GM18508 (cell line): ENCODE results near the gene NELL1.

Source experiments
- ATAC-seq: cut with Tn5 transposase; IDR thresholded peaks from one replicate; pipeline ENCODE4 v1.9.1; 2021; ENCODE audit warnings: moderate number of reproducible peaks; ENCODE audit not compliant: insufficient read depth, unreplicated experiment

The NELL1 gene

GRCh38 chr11:21514316-21514715 lies 844.9 kb downstream of the NELL1 start:
- no peak for ATAC-seq

- ATAC-seq, result no peak
These were observed 850.9 kb downstream of the NELL1 start for GRCh38 chr11:21520244-21520643.

GRCh38 chr11:21529187-21529586 lies 859.8 kb downstream of the NELL1 start:
- ATAC-seq, result no peak

- ATAC-seq, result no peak
These were observed 864.9 kb downstream of the NELL1 start for GRCh38 chr11:21534288-21534687.

- no peak for ATAC-seq
These were observed 868.6 kb downstream of the NELL1 start for GRCh38 chr11:21537980-21538379.

GRCh38 chr11:21541187-21541751 lies 871.9 kb downstream of the NELL1 start:
- ATAC-seq, result no peak

- ATAC-seq, result no peak
These were observed 874.5 kb downstream of the NELL1 start for GRCh38 chr11:21543901-21544300.

- no peak for ATAC-seq
These were observed 876.3 kb downstream of the NELL1 start for GRCh38 chr11:21545699-21546098.

- no peak for ATAC-seq
These were observed 877.3 kb downstream of the NELL1 start for GRCh38 chr11:21546703-21547102.

GRCh38 chr11:21552911-21553310 lies 883.5 kb downstream of the NELL1 start:
- ATAC-seq, result no peak

- ATAC-seq, result no peak
These were observed 884.4 kb downstream of the NELL1 start for GRCh38 chr11:21553795-21554194.

- ATAC-seq, result no peak
These were observed 884.9 kb downstream of the NELL1 start for GRCh38 chr11:21554284-21554683.

GRCh38 chr11:21556926-21557325 lies 887.5 kb downstream of the NELL1 start:
- no peak for ATAC-seq

GRCh38 chr11:21560466-21560975 lies 891.1 kb downstream of the NELL1 start:
- ATAC-seq, result no peak

- no peak for ATAC-seq
These were observed 892.2 kb downstream of the NELL1 start for GRCh38 chr11:21561581-21561980.

- ATAC-seq, result no peak
These were observed 894.7 kb downstream of the NELL1 start for GRCh38 chr11:21564095-21564494.

- no peak for ATAC-seq
These were observed 895.7 kb downstream of the NELL1 start for GRCh38 chr11:21564833-21565682.

- ATAC-seq, result no peak
These were observed 897.2 kb downstream of the NELL1 start for GRCh38 chr11:21566521-21567117.

GRCh38 chr11:21567645-21568290 lies 898.4 kb downstream of the NELL1 start:
- no peak for ATAC-seq

- no peak for ATAC-seq
These were observed 902.8 kb downstream of the NELL1 start for GRCh38 chr11:21572210-21572609.

GRCh38 chr11:21582791-21583190 lies 913.4 kb downstream of the NELL1 start:
- no peak for ATAC-seq
